Neutrophil (primary cell): ENCODE results near the gene KIF2C.
A peak's percentile ranks its signal among the peaks of the same experiment; 100 is the strongest.

Source experiments
- H3K27ac ChIP-seq: fragments of 200-600 bp; sonication (generic); 2 replicates; pipeline ENCODE4 v1.5.1; 2016; ENCODE audit warnings: mild to moderate bottlenecking, moderate library complexity
- H3K27me3 ChIP-seq: fragments of 200-600 bp; sonication (generic); 2 replicates; pipeline ENCODE4 v1.6.0; 2016; ENCODE audit warnings: mild to moderate bottlenecking
- H3K36me3 ChIP-seq: fragments of 200-600 bp; sonication (generic); 2 replicates; pipeline ENCODE4 v1.5.1; 2017
- H3K4me1 ChIP-seq, 2 experiments: fragments of 200-600 bp in 1 of 2; sonication (generic) in 1 of 2; 1 replicate in 1 of 2; 2 replicates in 1 of 2; pipeline versions ENCODE4 v1.5.1 to v1.6.1; 2013 to 2016; ENCODE audit warnings: low read depth in 1 of 2, low read length in 1 of 2, mild to moderate bottlenecking in 1 of 2, moderate library complexity in 1 of 2; ENCODE audit not compliant: control insufficient read depth in 1 of 2, insufficient read depth in 1 of 2
- H3K4me3 ChIP-seq, 2 experiments: fragments of 200-600 bp in 1 of 2; sonication (generic) in 1 of 2; 1 replicate in 1 of 2; 2 replicates in 1 of 2; pipeline ENCODE4 v1.5.1; 2013 to 2016; ENCODE audit warnings: low read depth in 1 of 2, low read length in 1 of 2, mild to moderate bottlenecking in 1 of 2, moderate library complexity in 1 of 2
- H3K9me3 ChIP-seq: fragments of 200-600 bp; sonication (generic); 2 replicates; pipeline ENCODE4 v1.5.1; 2016
- CTCF ChIP-seq: fragments of 200-600 bp; sonication (generic); IDR thresholded peaks from 2 replicates; pipeline ENCODE4 v1.5.1; 2016; ENCODE audit warnings: antibody characterized with exemption

KIF2C gene

DNA sequence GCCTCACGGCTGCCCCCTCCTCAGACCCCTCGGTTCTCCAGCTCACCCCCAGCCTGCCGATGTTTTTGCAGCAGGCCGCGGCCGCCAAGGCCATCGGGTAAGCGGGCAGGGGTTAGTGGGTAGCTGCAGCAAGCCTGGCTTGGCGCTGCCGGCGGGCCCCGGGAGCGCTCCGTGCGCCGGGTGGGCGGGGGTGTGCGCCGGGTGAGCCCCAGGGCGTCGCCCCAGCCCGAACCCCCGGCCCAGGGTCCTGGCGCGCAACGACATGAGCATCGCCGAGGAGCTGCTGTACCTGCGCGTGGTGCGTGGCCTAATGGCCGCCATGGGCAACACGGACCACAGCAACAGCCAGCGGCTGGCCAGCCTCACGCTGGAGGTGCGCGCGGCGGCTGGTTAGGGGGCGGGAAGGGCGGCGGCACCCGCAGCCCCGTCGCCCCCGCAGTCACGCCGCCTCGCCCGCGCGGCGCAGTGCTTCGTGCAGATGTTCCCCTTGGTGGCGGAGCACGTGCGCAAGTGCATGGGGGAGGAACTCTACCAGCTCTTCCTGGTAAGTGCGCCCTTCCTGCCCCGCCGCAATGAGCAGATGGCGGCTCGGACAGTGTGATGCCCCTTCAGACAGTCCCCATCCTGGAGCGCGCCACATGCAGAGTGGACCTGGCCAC lies 15.2 kb upstream of the KIF2C start:
- no peaks in the 10 kb centered on the region for H3K36me3 ChIP-seq
- no peaks in the 10 kb centered on the region for H3K9me3 ChIP-seq
- H3K27ac ChIP-seq: peak overlapping the region; percentile 77
- TF ChIP-seq CTCF: no peak
- no peaks in the 10 kb centered on the region for H3K27me3 ChIP-seq
- H3K4me1 ChIP-seq: peaks cover 48 to 49% of the 10 kb centered on the region in 2 experiments
- H3K4me3 ChIP-seq: peak overlapping the region; percentile 52 to 55

- Histone ChIP-seq H3K9me3 (no peaks in the 10 kb centered on the region), H3K36me3 (no peaks in the 10 kb centered on the region), H3K4me3 (peak overlapping the region; percentile 20 to 21), H3K4me1 (peaks cover 49 to 51% of the 10 kb centered on the region in 2 experiments), H3K27me3 (no peaks in the 10 kb centered on the region), H3K27ac (peak overlapping the region; percentile 77)
- TF ChIP-seq CTCF: no peak
These were observed 14.5 kb upstream of the KIF2C start for GRCh38 chr1:44724955-44725698.

DNA sequence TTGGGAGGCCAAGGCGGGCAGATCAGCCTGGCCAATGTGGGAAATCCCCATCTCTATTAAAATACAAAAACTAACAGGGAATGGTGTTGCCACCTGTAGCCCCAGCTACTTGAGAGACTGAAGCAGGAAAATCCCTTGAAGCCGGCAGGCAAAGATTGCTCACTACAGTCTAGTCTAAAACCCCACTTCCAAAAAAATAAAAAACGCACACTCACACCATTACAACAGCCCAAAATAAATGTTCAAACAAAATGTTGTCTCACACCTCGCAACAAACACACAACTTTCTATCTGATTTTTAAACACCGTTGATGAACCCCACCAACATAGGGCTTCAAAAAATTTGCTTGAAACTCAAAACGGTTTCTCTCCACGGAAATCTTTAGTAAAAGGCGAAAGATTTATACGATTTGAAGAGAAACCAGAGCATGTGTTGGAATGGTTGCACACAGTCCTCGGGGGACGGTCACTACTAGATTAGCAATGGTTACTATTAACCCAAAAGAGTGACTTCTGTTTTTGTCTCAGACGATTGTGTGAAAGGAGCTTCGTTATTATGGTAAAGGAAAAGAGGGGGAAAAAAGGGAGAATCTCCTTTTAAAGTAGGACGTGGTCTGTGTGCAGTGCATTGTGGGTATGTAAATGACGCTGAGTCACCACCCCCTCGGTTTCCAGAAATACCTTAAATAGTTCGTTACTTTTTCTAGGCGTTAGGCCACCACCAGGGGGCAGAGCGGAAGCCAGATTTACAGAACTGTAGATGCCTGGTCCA lies 8.7 kb upstream of the KIF2C start, which contains the start of gene RNU5D-1:
Gene RNU5D-1 (minus strand): TSS at position 430 of the 772 bp plus-strand sequence.
- TF ChIP-seq CTCF: peak; percentile 85
- H3K4me1 ChIP-seq: peaks cover 16 to 18% of the 10 kb centered on the region in 2 experiments
- H3K4me3 ChIP-seq: peak within 1 kb of the TSS; percentile 63 to 81

DNA sequence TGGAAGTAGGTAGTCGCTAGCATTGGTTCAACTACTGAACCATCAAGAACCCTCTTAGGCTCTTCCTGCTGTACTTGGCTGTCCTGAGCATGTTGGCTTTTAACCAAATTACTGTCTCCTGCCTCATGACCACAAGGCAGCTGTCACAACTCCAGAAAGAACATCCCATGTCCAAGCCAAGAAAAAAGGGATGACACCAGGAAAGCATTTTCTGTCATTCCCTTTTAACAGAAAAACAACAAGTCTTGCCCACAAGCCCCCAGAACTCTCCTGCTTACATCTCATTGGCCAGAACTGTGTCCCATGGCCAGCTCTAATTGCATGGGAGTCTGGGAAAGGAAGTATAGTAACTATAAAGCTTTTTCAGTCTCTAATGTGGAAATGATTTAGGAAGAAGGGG lies 6.3 kb upstream of the KIF2C start:
- Histone ChIP-seq H3K27me3 (no peaks in the 10 kb centered on the region), H3K27ac (no peak overlapping the region), H3K9me3 (no peaks in the 10 kb centered on the region), H3K4me1 (peaks cover 16 to 18% of the 10 kb centered on the region in 2 experiments), H3K4me3 (no peak overlapping the region), H3K36me3 (no peaks in the 10 kb centered on the region)
- TF ChIP-seq CTCF: no peak

More for the DNA sequence above, 8.7 kb upstream of the KIF2C start, which contains the start of gene RNU5D-1:
- Histone ChIP-seq H3K27me3 (no peaks in the 10 kb centered on the region), H3K9me3 (no peaks in the 10 kb centered on the region), H3K27ac (peak within 1 kb of the TSS; percentile 91), H3K36me3 (no peaks in the 10 kb centered on the region)

GRCh38 chr1:44733784-44734183 lies 5.9 kb upstream of the KIF2C start:
- Histone ChIP-seq H3K36me3 (no peaks in the 10 kb centered on the region), H3K9me3 (no peaks in the 10 kb centered on the region), H3K27me3 (no peaks in the 10 kb centered on the region), H3K27ac (no peak overlapping the region), H3K4me1 (peaks cover 16 to 18% of the 10 kb centered on the region in 2 experiments), H3K4me3 (no peak overlapping the region)
- TF ChIP-seq CTCF: no peak
